Measurements from ENCODE around the gene PSD4. TPM values are rescaled to one million over a fixed set of nuclear protein-coding genes. Genes with fewer than 3 reads are reported as not detected.

PSD4 gene
- total and polyA plus RNA-seq, 2 of the 4 experiments (the other 2 are of a cell fraction), result 0.36 to 0.70 TPM

GRCh38 chr2:113126845-113127645 lies 46.7 kb upstream of the PSD4 start, which contains the start of gene IL1RN (continued):
- no peak for TF ChIP-seq POLR2A (IDR thresholded peaks at IDR 0.05; ENCODE audit: low read depth, low read length)

- Histone ChIP-seq H3K79me1 (ENCODE audit: low read depth in 1 of 2, low read length in 2 of 2) (no peaks in the 10 kb centered on the region), H3K23ac (ENCODE audit: low read depth, low read length) (no peak overlapping the region), H4K20me1 (ENCODE audit: insufficient read depth, low read length) (no peaks in the 10 kb centered on the region), H4K91ac (ENCODE audit: insufficient read depth, low read depth, low read length) (no peak overlapping the region), H3K27ac (ENCODE audit: insufficient read depth, low read length) (no peak overlapping the region), H3K9me1 (ENCODE audit: insufficient read depth, low read length) (no peaks in the 10 kb centered on the region), H3K14ac (replicated peaks; ENCODE audit: low read depth, low read length) (no peak overlapping the region), H3K9me3 (ENCODE audit: control insufficient read depth, insufficient read depth, low read length) (no peaks in the 10 kb centered on the region), H2AFZ (replicated peaks; ENCODE audit: low read length, poor library complexity) (no peak overlapping the region), H2BK120ac (ENCODE audit: low read depth, low read length) (no peak overlapping the region), H3K27me3 (ENCODE audit: control insufficient read depth, insufficient read depth, low read length) (peaks cover 21% of the 10 kb centered on the region), H4K5ac (ENCODE audit: low read depth, low read length) (no peak overlapping the region), H3K4me2 (ENCODE audit: low read depth, low read length) (no peak overlapping the region), H2BK20ac (ENCODE audit: low read depth, low read length) (no peak overlapping the region), H3K4ac (ENCODE audit: low read depth, low read length) (no peak overlapping the region), H3K4me1 (ENCODE audit: control insufficient read depth, insufficient read depth, low read length) (no peaks in the 10 kb centered on the region), H2BK15ac (ENCODE audit: low read depth, low read length) (no peak overlapping the region), H3K18ac (ENCODE audit: low read depth, low read length) (no peak overlapping the region), H3K4me3 (ENCODE audit: insufficient read depth, low read depth, low read length) (no peak overlapping the region), H2BK5ac (ENCODE audit: low read depth, low read length, poor library complexity, severe bottlenecking) (no peak overlapping the region), H3K36me3 (ENCODE audit: control insufficient read depth, insufficient read depth, low read length) (no peaks in the 10 kb centered on the region), H2AK5ac (ENCODE audit: low read depth, low read length) (no peak overlapping the region), H2AK9ac (replicated peaks; ENCODE audit: low read depth, low read length, poor library complexity) (no peak overlapping the region), H3K9ac (ENCODE audit: low read depth, low read length) (no peak overlapping the region), H3K56ac (ENCODE audit: extremely low read depth, insufficient read depth, low read length) (no peak overlapping the region; the same call in 1 of the 2 replicates), H4K8ac (ENCODE audit: low read depth in 2 of 2, low read length in 2 of 2) (no peak overlapping the region)
- WGBS, 2 experiments (ENCODE audit: extremely low coverage in 2 of 2, insufficient read length in 1 of 2), result 73% methylated on average over 5 of the region's 15 CpGs; no CpG with 5 or more reads in 1 of the 2 experiments
- no peak for ATAC-seq (ENCODE audit: low read depth)
- no TSS peak for BruUV-seq (replicated peaks)
- dilution Hi-C loops (cut with HindIII; ENCODE audit: low sequenced_read_pairs, unreplicated experiment), result no loop called here
- ChIA-PET CTCF (no interaction called here), POLR2A (ENCODE audit: unreplicated experiment) (no interaction called here)
- intact Hi-C loops (cut with micrococcal nuclease), result no loop called here
- DNase-seq, result no peak
- in situ Hi-C loops (cut with MboI; ENCODE audit: low sequenced_read_pairs), result no loop called here
- TF ChIP-seq FOS (IDR thresholded peaks at IDR 0.05; ENCODE audit: low read depth, low read length), result no peak
- no peak for TF ChIP-seq ELK1 (IDR thresholded peaks at IDR 0.05; ENCODE audit: borderline replicate concordance, low read depth, low read length)
- no peak for TF ChIP-seq CTCF (conservative IDR thresholded peaks at IDR 0.05; ENCODE audit: low read depth, low read length)
- no peak for TF ChIP-seq SMC3 (IDR thresholded peaks at IDR 0.05; ENCODE audit: low read depth, low read length)
- TF ChIP-seq NFE2L2 (IDR thresholded peaks at IDR 0.05; ENCODE audit: low read depth, low read length), result no peak
- no peak for TF ChIP-seq POLR2A (IDR thresholded peaks at IDR 0.05; ENCODE audit: low read depth, low read length)
- no peak for TF ChIP-seq RFX5 (IDR thresholded peaks at IDR 0.05; ENCODE audit: low read depth, low read length)
- TF ChIP-seq MXI1 (IDR thresholded peaks at IDR 0.05; ENCODE audit: borderline replicate concordance, low read depth, low read length), result no peak
- no peak for TF ChIP-seq RAD21 (IDR thresholded peaks at IDR 0.05; ENCODE audit: low read length)
- TF ChIP-seq BHLHE40 (IDR thresholded peaks at IDR 0.05; ENCODE audit: low read depth, low read length), result no peak
Observed at GRCh38 chr2:113127646-113128570, 45.9 kb upstream of the PSD4 start.
